Medulla oblongata (tissue), 1 donor: ENCODE measurements around the gene CUL9.

Source experiments
- DNase-seq: peaks from one replicate; pipeline ENCODE4 v3.0.0-alpha.2; 2015; ENCODE audit errors: extremely low spot score

The CUL9 gene

GRCh38 chr6:43200541-43200940 lies 18.5 kb downstream of the CUL9 start:
- no peak for DNase-seq

- DNase-seq: no peak
These were observed 20.5 kb downstream of the CUL9 start for GRCh38 chr6:43202451-43202850.

- no peak for DNase-seq
These were observed 21.2 kb downstream of the CUL9 start for GRCh38 chr6:43203029-43203717.

GRCh38 chr6:43203718-43204095 lies 21.7 kb downstream of the CUL9 start:
- DNase-seq: no peak

GRCh38 chr6:43204271-43205105 lies 22.5 kb downstream of the CUL9 start:
- no peak for DNase-seq

- DNase-seq: no peak
These were observed 23.9 kb downstream of the CUL9 start for GRCh38 chr6:43205849-43206248.

GRCh38 chr6:43207286-43207685 lies 25.3 kb downstream of the CUL9 start:
- DNase-seq: no peak

GRCh38 chr6:43211955-43212354 lies 30.0 kb downstream of the CUL9 start:
- DNase-seq: no peak

GRCh38 chr6:43213431-43213830 lies 31.4 kb downstream of the CUL9 start:
- no peak for DNase-seq

- no peak for DNase-seq
These were observed 33.1 kb downstream of the CUL9 start for GRCh38 chr6:43215066-43215465.

GRCh38 chr6:43216200-43216599 lies 34.2 kb downstream of the CUL9 start:
- no peak for DNase-seq

GRCh38 chr6:43217351-43217750 lies 35.4 kb downstream of the CUL9 start:
- DNase-seq: no peak

- DNase-seq: no peak
These were observed 37.1 kb downstream of the CUL9 start for GRCh38 chr6:43219119-43219518.

- DNase-seq: no peak
These were observed 37.8 kb downstream of the CUL9 start for GRCh38 chr6:43219814-43220213.

GRCh38 chr6:43220439-43220951 lies 38.5 kb downstream of the CUL9 start:
- DNase-seq: no peak

GRCh38 chr6:43221046-43221972 lies 39.3 kb downstream of the CUL9 start:
- DNase-seq: peak; percentile 60

GRCh38 chr6:43222418-43223059 lies 40.5 kb downstream of the CUL9 start:
- DNase-seq: no peak

GRCh38 chr6:43223175-43223574 lies 41.2 kb downstream of the CUL9 start:
- no peak for DNase-seq

- no peak for DNase-seq
These were observed 44.3 kb downstream of the CUL9 start for GRCh38 chr6:43226192-43226851.

- peak; percentile 76 for DNase-seq
These were observed 47.2 kb downstream of the CUL9 start, which contains the start of gene DNPH1 for GRCh38 chr6:43228951-43229802. Gene DNPH1 (minus strand): TSS chr6:43229481. CDS start chr6:43229456, 25 bp downstream.
